ENCODE results near the gene GPC3. TPM values are rescaled to one million over a fixed set of nuclear protein-coding genes. Genes with fewer than 3 reads are reported as not detected.

Gene GPC3
- total RNA-seq, 1 experiment from 2014 or later, result 0.98 TPM

GRCh38 chrX:133587071-133587470 lies 398.3 kb downstream of the GPC3 start:
- Histone ChIP-seq H3K9me3 (ENCODE audit: control insufficient read depth in 1 of 2, insufficient read depth in 1 of 2, low read depth in 1 of 2, low read length in 2 of 2) (no peaks in the 10 kb centered on the region), H4K20me1 (ENCODE audit: insufficient read depth) (no peaks in the 10 kb centered on the region), H3K4me1 (ENCODE audit: control insufficient read depth in 1 of 2, insufficient read depth in 2 of 2, low read length in 2 of 2) (no peaks in the 10 kb centered on the region), H3K27me3 (ENCODE audit: insufficient read depth, low read length) (no peaks in the 10 kb centered on the region), H2AFZ (ENCODE audit: low read depth, low read length, poor library complexity, severe bottlenecking) (no peak overlapping the region), H3K9me2 (ENCODE audit: insufficient read depth) (no peaks in the 10 kb centered on the region), H3K79me2 (ENCODE audit: insufficient read depth, low read length) (no peaks in the 10 kb centered on the region), H3K9ac (ENCODE audit: low read length) (no peak overlapping the region), H3K4me3 (replicated peaks in 1 of 2; ENCODE audit: low read depth in 1 of 2, low read length in 2 of 2) (no peak overlapping the region), H3K4me2 (ENCODE audit: low read length) (no peak overlapping the region), H3K36me3 (ENCODE audit: control insufficient read depth in 1 of 2, insufficient read depth in 2 of 2, low read length in 2 of 2) (no peaks in the 10 kb centered on the region), H3K27ac (ENCODE audit: low read depth, low read length) (no peak overlapping the region)
- POLR2A ChIA-PET, result no interaction called here
- BruUV-seq (replicated peaks), result no TSS peak
- TF ChIP-seq FOSL1 (IDR thresholded peaks at IDR 0.05; ENCODE audit: low read depth), result no peak
- TF ChIP-seq YY1 (IDR thresholded peaks at IDR 0.05; ENCODE audit: extremely low read depth, insufficient replicate concordance, low read depth, low read length), result no peak
- no peak for TF ChIP-seq SIN3A (IDR thresholded peaks at IDR 0.05; ENCODE audit: low read depth)
- TF ChIP-seq EGR1 (IDR thresholded peaks at IDR 0.05; ENCODE audit: low read depth), result no peak
- no peak for TF ChIP-seq ZNF274 (IDR thresholded peaks at IDR 0.05; ENCODE audit: low read depth, low read length)
- no peak for TF ChIP-seq RAD21 (IDR thresholded peaks at IDR 0.05; ENCODE audit: low read depth)
- no peak for TF ChIP-seq POLR2A (IDR thresholded peaks at IDR 0.05; ENCODE audit: borderline replicate concordance, extremely low read depth, insufficient read depth, insufficient read length)
- RAD21 ChIA-PET (ENCODE audit: low non-redundant PET in 1 of 2, low total read pairs in 2 of 2, uncharacterized antibody in 2 of 2, unreplicated experiment in 2 of 2), result no interaction called here
- CTCF ChIA-PET, result no interaction called here
- intact Hi-C loops (cut with micrococcal nuclease), result no loop called here
- DNase-seq (ENCODE audit: low read depth, low spot score) (no peak), ATAC-seq (no peak)

DNA sequence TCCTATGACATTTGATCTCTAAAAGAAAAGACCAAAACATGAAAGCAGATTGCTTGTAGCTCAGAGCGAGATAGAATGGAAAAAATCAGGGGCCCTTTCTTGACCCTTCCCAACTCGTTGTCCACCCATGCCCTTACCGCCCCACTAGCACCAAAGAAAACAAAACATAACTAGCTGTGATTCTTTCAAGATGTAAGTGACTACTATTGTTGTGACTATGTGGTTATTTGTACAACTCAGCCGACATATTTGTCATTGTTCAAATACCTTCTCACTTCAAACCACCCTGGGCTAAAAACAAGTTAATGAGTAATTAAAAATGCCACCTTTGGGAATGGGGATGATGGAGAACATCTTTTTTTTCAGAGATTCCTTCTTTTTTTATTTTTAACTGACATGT lies 399.0 kb downstream of the GPC3 start:
- Histone ChIP-seq H3K9ac (ENCODE audit: low read length) (no peak overlapping the region), H3K27me3 (ENCODE audit: insufficient read depth, low read length) (no peaks in the 10 kb centered on the region), H4K20me1 (ENCODE audit: insufficient read depth) (no peaks in the 10 kb centered on the region), H3K9me2 (ENCODE audit: insufficient read depth) (no peaks in the 10 kb centered on the region), H3K4me1 (ENCODE audit: control insufficient read depth in 1 of 2, insufficient read depth in 2 of 2, low read length in 2 of 2) (no peaks in the 10 kb centered on the region), H3K36me3 (ENCODE audit: control insufficient read depth in 1 of 2, insufficient read depth in 2 of 2, low read length in 2 of 2) (no peaks in the 10 kb centered on the region), H3K27ac (ENCODE audit: low read depth, low read length) (no peak overlapping the region), H3K9me3 (ENCODE audit: control insufficient read depth in 1 of 2, insufficient read depth in 1 of 2, low read depth in 1 of 2, low read length in 2 of 2) (no peaks in the 10 kb centered on the region), H3K79me2 (ENCODE audit: insufficient read depth, low read length) (no peaks in the 10 kb centered on the region), H3K4me2 (ENCODE audit: low read length) (no peak overlapping the region), H2AFZ (ENCODE audit: low read depth, low read length, poor library complexity, severe bottlenecking) (no peak overlapping the region), H3K4me3 (replicated peaks in 1 of 2; ENCODE audit: low read depth in 1 of 2, low read length in 2 of 2) (no peak overlapping the region)
- no peak for DNase-seq (ENCODE audit: low read depth, low spot score)
- POLR2A ChIA-PET, result no interaction called here
- no peak for ATAC-seq
- CTCF ChIA-PET, result no interaction called here
- no TSS peak for BruUV-seq (replicated peaks)
- intact Hi-C loops (cut with micrococcal nuclease), result no loop called here
- RAD21 ChIA-PET (ENCODE audit: low non-redundant PET in 1 of 2, low total read pairs in 2 of 2, uncharacterized antibody in 2 of 2, unreplicated experiment in 2 of 2), result no interaction called here
- TF ChIP-seq FOSL1 (IDR thresholded peaks at IDR 0.05; ENCODE audit: low read depth) (no peak), ATF3 (IDR thresholded peaks at IDR 0.05) (no peak), POLR2A (IDR thresholded peaks at IDR 0.05; ENCODE audit: borderline replicate concordance, extremely low read depth, insufficient read depth, insufficient read length) (no peak), ZNF274 (IDR thresholded peaks at IDR 0.05; ENCODE audit: low read depth, low read length) (no peak), CEBPB (IDR thresholded peaks at IDR 0.05; ENCODE audit: low read depth) (no peak), SRF (IDR thresholded peaks at IDR 0.05; ENCODE audit: low read depth) (no peak), REST (IDR thresholded peaks at IDR 0.05; ENCODE audit: low read depth) (no peak), EZH2 (IDR thresholded peaks at IDR 0.05) (no peak), ELF1 (IDR thresholded peaks at IDR 0.05; ENCODE audit: borderline replicate concordance, low read depth) (no peak), RAD21 (IDR thresholded peaks at IDR 0.05; ENCODE audit: low read depth) (no peak), EGR1 (IDR thresholded peaks at IDR 0.05; ENCODE audit: low read depth) (no peak), JUND (IDR thresholded peaks at IDR 0.05) (no peak), CBX3 (IDR thresholded peaks at IDR 0.05; ENCODE audit: low read depth) (no peak), ZFX (IDR thresholded peaks at IDR 0.05) (no peak), POLR2AphosphoS5 (IDR thresholded peaks at IDR 0.05; ENCODE audit: low read depth, low read length) (no peak), TCF7L2 (IDR thresholded peaks at IDR 0.05; ENCODE audit: borderline replicate concordance, extremely low read depth, insufficient read depth, insufficient read length) (no peak), YY1 (IDR thresholded peaks at IDR 0.05; ENCODE audit: extremely low read depth, insufficient replicate concordance, low read depth, low read length) (no peak)
- TF ChIP-seq, protein P1, sequence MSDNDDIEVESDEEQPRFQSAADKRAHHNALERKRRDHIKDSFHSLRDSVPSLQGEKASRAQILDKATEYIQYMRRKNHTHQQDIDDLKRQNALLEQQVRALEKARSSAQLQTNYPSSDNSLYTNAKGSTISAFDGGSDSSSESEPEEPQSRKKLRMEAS (IDR thresholded peaks at IDR 0.05), result no peak
